Ishikawa (cell line): ENCODE measurements around the gene RAB17.

Source experiments
- CREB1 ChIP-seq: IDR thresholded peaks from 2 replicates; pipeline ENCODE4 v1.6.1; 2012; ENCODE audit warnings: low read depth
- EGR1 ChIP-seq: IDR thresholded peaks from 2 replicates; pipeline ENCODE4 v1.6.1; 2012
- EP300 ChIP-seq: IDR thresholded peaks from 2 replicates; pipeline ENCODE4 v1.6.1; 2012; ENCODE audit warnings: borderline replicate concordance
- FOXM1 ChIP-seq: IDR thresholded peaks from 2 replicates; pipeline ENCODE4 v1.6.1; 2012; ENCODE audit warnings: low read depth, borderline replicate concordance
- MAX ChIP-seq: IDR thresholded peaks from 2 replicates; pipeline ENCODE4 v1.6.1; 2012
- RAD21 ChIP-seq: IDR thresholded peaks from 2 replicates; pipeline ENCODE4 v1.6.1; 2012; ENCODE audit warnings: low read depth
- REST ChIP-seq: IDR thresholded peaks from 2 replicates; pipeline ENCODE4 v1.6.1; 2012; ENCODE audit warnings: low read depth, mild to moderate bottlenecking
- TAF1 ChIP-seq: IDR thresholded peaks from 2 replicates; pipeline ENCODE4 v1.6.1; 2012; ENCODE audit warnings: low read depth, mild to moderate bottlenecking
- YY1 ChIP-seq: IDR thresholded peaks from 2 replicates; pipeline ENCODE4 v1.6.1; 2012; ENCODE audit warnings: low read depth

- TF ChIP-seq CREB1, result no peak
- TF ChIP-seq EGR1, result no peak
- no peak for TF ChIP-seq RAD21
- no peak for TF ChIP-seq REST
- no peak for TF ChIP-seq EP300
- no peak for TF ChIP-seq FOXM1
- no peak for TF ChIP-seq TAF1
- no peak for TF ChIP-seq MAX
- TF ChIP-seq YY1, result no peak
Measured at GRCh38 chr2:237553948-237554347, 36.6 kb downstream of the RAB17 start.
